GM12892 (cell line): Measurements from ENCODE around the gene UBXN7.

ENCODE experiments used
- POLR2A ChIP-seq: IDR thresholded peaks from 2 replicates; pipeline ENCODE4 v1.6.1; 2011; ENCODE audit warnings: low read depth, low read length, control low read depth
- POLR2AphosphoS5 ChIP-seq: IDR thresholded peaks from 2 replicates; pipeline ENCODE4 v1.6.1; 2011; ENCODE audit warnings: low read depth, low read length, control low read depth
- TAF1 ChIP-seq: IDR thresholded peaks from 2 replicates; pipeline ENCODE4 v1.6.1; 2011; ENCODE audit warnings: low read depth, mild to moderate bottlenecking, control low read depth, low read length, borderline replicate concordance

DNA sequence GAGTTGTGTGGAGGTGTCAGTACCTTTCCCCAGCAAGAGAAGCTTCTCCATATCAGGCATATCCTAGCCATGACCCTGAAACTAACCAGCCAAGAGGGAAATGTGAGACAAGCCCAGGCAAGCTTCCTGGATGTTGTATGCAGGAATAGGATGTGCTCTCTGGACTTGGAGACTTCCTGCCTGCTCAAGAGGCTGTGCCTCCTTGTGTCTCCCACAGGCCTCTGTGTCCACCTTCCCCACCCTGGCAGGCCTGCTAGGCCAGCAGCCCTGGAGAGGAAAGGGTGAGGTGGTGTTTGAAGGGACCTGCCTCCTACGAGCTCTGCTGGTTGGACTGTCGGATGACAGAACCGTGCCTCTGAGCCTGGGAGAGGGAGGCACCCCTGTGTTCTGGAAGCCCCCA, 112.1 kb downstream of the UBXN7 start:
- TF ChIP-seq TAF1 (no peak), POLR2A (no peak), POLR2AphosphoS5 (no peak)
